Mucosa of stomach (tissue), 1 donor: ENCODE measurements around the gene EPC1.
"Not testable (repeated sequence)": the region's sequence is repeated elsewhere in the genome, so short reads cannot be mapped to it uniquely, and the experiment has no call there.

Experiments
- H3K27me3 ChIP-seq: one replicate; pipeline ENCODE4 v1.7.0; 2013; ENCODE audit warnings: mild to moderate bottlenecking, low read length; ENCODE audit not compliant: control insufficient read depth, insufficient read depth
- H3K36me3 ChIP-seq: one replicate; pipeline ENCODE4 v1.7.0; 2013; ENCODE audit warnings: low read length; ENCODE audit not compliant: control insufficient read depth, insufficient read depth
- H3K4me1 ChIP-seq: one replicate; pipeline ENCODE4 v1.7.0; 2013; ENCODE audit warnings: mild to moderate bottlenecking, low read length; ENCODE audit not compliant: control insufficient read depth, insufficient read depth
- H3K4me3 ChIP-seq: one replicate; pipeline ENCODE4 v1.7.0; 2013; ENCODE audit warnings: low read length
- H3K9ac ChIP-seq: one replicate; pipeline ENCODE4 v1.7.0; 2013; ENCODE audit warnings: mild to moderate bottlenecking, low read length, moderate library complexity
- H3K9me3 ChIP-seq: one replicate; pipeline ENCODE4 v1.7.0; 2013; ENCODE audit warnings: mild to moderate bottlenecking, low read length, moderate library complexity; ENCODE audit not compliant: control insufficient read depth
- donor health status: Pancreatic carcinoma.

EPC1 gene, protein sequence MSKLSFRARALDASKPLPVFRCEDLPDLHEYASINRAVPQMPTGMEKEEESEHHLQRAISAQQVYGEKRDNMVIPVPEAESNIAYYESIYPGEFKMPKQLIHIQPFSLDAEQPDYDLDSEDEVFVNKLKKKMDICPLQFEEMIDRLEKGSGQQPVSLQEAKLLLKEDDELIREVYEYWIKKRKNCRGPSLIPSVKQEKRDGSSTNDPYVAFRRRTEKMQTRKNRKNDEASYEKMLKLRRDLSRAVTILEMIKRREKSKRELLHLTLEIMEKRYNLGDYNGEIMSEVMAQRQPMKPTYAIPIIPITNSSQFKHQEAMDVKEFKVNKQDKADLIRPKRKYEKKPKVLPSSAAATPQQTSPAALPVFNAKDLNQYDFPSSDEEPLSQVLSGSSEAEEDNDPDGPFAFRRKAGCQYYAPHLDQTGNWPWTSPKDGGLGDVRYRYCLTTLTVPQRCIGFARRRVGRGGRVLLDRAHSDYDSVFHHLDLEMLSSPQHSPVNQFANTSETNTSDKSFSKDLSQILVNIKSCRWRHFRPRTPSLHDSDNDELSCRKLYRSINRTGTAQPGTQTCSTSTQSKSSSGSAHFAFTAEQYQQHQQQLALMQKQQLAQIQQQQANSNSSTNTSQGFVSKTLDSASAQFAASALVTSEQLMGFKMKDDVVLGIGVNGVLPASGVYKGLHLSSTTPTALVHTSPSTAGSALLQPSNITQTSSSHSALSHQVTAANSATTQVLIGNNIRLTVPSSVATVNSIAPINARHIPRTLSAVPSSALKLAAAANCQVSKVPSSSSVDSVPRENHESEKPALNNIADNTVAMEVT

GRCh38 chr10:32346551-32347362, at the start of gene EPC1:
EPC1 (minus strand) TSS chr10:32347158; CDS start chr10:32346915, 243 bp downstream.
- peak within 1 kb of the TSS; percentile 100 for H3K9ac ChIP-seq
- H3K4me3 ChIP-seq: peak within 1 kb of the TSS; percentile 94
- H3K27me3 ChIP-seq: no peaks in the 10 kb centered on the region
- peaks cover 12% of the 10 kb centered on the region for H3K4me1 ChIP-seq
- no peaks in the 10 kb centered on the region for H3K9me3 ChIP-seq
- no peaks in the 10 kb centered on the region for H3K36me3 ChIP-seq

DNA sequence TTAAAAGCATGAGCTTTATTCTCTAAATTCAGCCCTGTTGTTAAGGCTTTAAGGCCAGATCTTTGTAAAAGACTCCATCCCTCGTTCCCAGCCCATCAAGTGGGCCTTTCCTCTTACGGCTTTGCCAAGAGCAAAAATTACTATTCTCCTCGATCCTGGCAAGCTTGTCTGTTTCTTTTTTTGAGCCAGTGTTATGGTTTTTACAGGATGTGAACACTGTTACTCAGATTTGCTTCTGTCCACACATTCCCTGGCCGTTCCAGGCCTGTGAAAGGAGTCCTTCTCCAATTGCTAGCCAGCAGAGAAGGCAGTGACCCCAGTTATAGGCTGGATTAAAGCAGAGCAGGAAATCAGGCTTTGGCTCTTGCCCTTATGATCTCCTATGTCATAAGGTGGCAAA, 47.0 kb upstream of the EPC1 start:
- H3K36me3 ChIP-seq: no peaks in the 10 kb centered on the region
- H3K9me3 ChIP-seq: no peaks in the 10 kb centered on the region
- no peak overlapping the region for H3K9ac ChIP-seq
- no peak overlapping the region for H3K4me3 ChIP-seq
- H3K27me3 ChIP-seq: no peaks in the 10 kb centered on the region
- H3K4me1 ChIP-seq: no peaks in the 10 kb centered on the region

DNA sequence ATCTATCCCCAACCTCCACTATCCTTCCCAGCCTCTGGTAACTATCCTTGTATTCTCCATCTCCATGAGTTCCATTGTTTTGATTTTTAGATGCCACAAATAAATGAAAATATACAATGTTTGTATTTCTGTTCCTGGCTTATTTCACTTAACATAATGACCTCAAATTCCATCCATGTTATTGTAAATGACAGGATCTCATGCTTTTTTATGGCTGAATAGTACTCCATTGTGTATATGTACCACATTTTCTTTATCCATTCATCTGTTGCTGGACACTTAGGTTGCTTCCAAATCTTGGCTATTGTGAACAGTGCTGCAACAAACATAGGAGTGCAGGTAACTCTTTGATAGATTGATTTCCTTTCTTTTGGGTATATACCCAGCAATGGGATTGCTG, 45.3 kb upstream of the EPC1 start:
- not testable (repeated sequence) for H3K36me3 ChIP-seq, H3K9ac ChIP-seq, H3K4me1 ChIP-seq, H3K9me3 ChIP-seq, H3K4me3 ChIP-seq, H3K27me3 ChIP-seq

DNA sequence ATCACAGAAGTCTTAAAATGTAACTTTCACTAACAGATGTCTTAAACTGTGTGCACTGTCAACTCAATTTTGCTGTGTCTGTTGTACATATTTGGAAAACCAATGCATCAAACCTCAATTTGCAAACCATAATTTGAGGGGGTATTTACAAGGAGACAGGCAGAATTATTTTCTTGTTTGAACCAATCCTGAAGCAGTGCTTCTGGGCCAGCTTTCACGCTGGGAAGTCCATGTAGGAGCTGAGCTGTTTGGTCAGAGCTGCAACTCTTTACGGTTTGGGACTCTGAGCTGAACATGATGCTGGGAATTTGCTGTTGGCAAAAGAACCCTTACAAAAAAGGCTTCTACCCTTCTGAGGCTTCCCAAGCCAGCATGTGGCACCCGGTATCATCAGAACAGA, 43.2 kb upstream of the EPC1 start:
- H3K4me3 ChIP-seq: no peak overlapping the region
- no peaks in the 10 kb centered on the region for H3K27me3 ChIP-seq
- H3K36me3 ChIP-seq: no peaks in the 10 kb centered on the region
- no peak overlapping the region for H3K9ac ChIP-seq
- H3K9me3 ChIP-seq: no peaks in the 10 kb centered on the region
- H3K4me1 ChIP-seq: no peaks in the 10 kb centered on the region

DNA sequence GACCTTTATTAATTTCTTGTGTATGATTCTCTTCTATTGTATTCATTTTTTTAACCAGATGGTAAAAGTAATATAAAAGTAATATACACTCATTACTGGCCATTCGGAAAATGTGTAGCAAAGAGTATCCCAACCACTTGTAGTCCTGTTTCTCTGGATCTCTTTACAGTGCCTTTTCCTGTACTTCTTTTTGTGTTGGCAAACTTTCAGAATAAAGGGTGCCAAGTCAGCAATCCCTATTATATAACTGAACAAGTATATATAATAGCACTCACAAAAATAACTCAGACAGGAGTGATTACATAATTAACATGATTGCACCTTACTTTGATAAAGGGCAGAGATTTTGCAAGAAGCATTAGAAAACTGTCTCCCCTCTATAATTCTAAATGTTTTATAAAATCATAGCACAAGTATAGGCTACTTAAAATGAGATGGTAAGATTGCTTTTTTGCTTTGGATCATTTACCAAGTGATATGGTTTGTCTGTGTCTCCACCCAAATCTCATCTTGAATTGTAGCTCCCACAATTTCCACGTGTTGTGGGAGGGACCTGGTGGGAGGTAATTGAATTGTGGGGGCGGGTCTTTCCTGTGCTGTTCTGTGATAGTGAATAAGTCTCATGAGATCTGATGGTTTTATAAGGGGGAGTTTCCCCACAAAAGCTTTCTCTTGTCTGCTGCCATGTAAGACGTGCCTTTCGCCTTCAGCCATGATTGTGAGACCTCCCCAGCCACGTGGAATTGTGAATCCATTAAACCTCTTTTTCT, 41.5 kb upstream of the EPC1 start:
- no peaks in the 10 kb centered on the region for H3K9me3 ChIP-seq
- H3K27me3 ChIP-seq: no peaks in the 10 kb centered on the region
- H3K36me3 ChIP-seq: no peaks in the 10 kb centered on the region
- no peak overlapping the region for H3K4me3 ChIP-seq
- H3K4me1 ChIP-seq: no peaks in the 10 kb centered on the region
- H3K9ac ChIP-seq: no peak overlapping the region

- Histone ChIP-seq H3K9me3 (no peaks in the 10 kb centered on the region), H3K9ac (no peak overlapping the region), H3K4me1 (no peaks in the 10 kb centered on the region), H3K27me3 (no peaks in the 10 kb centered on the region), H3K4me3 (no peak overlapping the region), H3K36me3 (no peaks in the 10 kb centered on the region)
Measured at GRCh38 chr10:32386623-32387260, 39.8 kb upstream of the EPC1 start.

- Histone ChIP-seq H3K9ac (no peak overlapping the region), H3K4me3 (no peak overlapping the region), H3K4me1 (peaks cover 12% of the 10 kb centered on the region), H3K27me3 (no peaks in the 10 kb centered on the region), H3K9me3 (no peaks in the 10 kb centered on the region), H3K36me3 (no peaks in the 10 kb centered on the region)
Measured at GRCh38 chr10:32384171-32384570, 37.2 kb upstream of the EPC1 start.

- Histone ChIP-seq H3K27me3 (no peaks in the 10 kb centered on the region), H3K4me3 (no peak overlapping the region), H3K9ac (no peak overlapping the region), H3K9me3 (no peaks in the 10 kb centered on the region), H3K4me1 (peaks cover 14% of the 10 kb centered on the region), H3K36me3 (no peaks in the 10 kb centered on the region)
Measured at GRCh38 chr10:32381165-32381564, 34.2 kb upstream of the EPC1 start.

- Histone ChIP-seq H3K4me3 (no peak overlapping the region), H3K9ac (peak overlapping the region; percentile 81), H3K4me1 (peaks cover 14% of the 10 kb centered on the region), H3K27me3 (no peaks in the 10 kb centered on the region), H3K9me3 (no peaks in the 10 kb centered on the region), H3K36me3 (no peaks in the 10 kb centered on the region)
Measured at GRCh38 chr10:32379950-32380551, 33.1 kb upstream of the EPC1 start.

DNA sequence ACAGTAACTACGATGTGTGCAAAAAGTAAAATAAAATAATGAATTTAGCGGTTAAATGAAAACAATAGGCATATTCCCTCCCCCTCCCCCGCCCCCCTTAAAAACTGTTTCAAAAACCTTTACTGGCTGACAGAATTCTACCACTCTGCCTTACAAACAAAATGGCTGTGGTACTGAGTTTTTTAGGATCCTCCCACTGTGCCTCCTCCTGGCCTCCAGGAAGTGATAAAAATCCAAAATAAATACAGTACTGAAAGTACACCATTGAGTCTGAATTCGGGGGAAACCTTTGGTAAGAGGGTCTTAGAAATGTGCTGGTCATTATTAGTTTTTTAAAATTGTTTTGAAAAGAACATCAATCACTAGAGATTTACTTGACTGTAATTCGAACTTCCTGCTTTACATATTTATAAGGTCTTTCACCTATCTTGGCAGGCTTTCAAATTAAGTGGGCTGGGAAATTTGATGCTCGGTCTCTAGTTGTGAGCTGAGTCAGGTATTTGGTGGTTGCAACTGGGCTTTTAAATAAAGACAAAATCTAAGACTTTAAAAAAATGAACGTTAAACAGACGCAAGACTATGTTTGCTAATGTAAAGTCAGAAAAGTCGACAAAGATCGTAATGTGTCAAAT, 32.5 kb upstream of the EPC1 start:
- Histone ChIP-seq H3K27me3 (no peaks in the 10 kb centered on the region), H3K9ac (peak overlapping the region; percentile 81), H3K36me3 (no peaks in the 10 kb centered on the region), H3K4me1 (peaks cover 14% of the 10 kb centered on the region), H3K4me3 (peak overlapping the region; percentile 71), H3K9me3 (no peaks in the 10 kb centered on the region)
